Measurements from ENCODE around the gene DHTKD1. TPM values are rescaled to one million over a fixed set of nuclear protein-coding genes. Genes with fewer than 3 reads are reported as not detected.
A peak's percentile ranks its signal among the peaks of the same experiment; 100 is the strongest.

The DHTKD1 gene
- polyA plus RNA-seq, 1 experiment = 21.5 TPM

DNA sequence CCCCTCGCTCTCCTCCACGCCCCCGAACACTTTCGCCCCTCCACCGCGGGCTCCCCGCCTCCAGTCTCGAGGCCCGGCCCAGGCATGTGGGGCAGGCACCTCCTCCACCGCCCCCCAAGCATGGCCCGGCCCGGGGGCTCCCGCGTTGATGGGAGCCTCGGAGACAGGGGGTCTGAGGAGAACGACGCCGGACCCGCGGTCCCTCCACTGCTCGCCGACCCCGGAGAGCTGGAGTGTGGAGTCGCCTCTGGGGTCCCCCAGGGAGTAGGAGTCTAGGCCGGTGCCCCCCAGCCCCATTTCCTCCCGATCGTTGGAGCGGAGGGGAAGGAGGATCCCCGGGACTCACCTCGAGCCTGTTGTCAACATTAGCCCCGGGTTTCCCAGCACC is 26.4 kb upstream of the DHTKD1 start:
- POLR2A ChIA-PET = interaction anchor here (0.5 to 1.9 kb wide), 4 partner anchors 11 to 153 kb away, joined by 3 to 15 read pairs (median 6); partner anchors contain the start of genes CDC123, DHTKD1 and NUDT5
- no peaks in the 10 kb centered on the region for H3K27me3 ChIP-seq (ENCODE audit: control insufficient read depth, insufficient read depth, low read length)
- TF ChIP-seq, protein P1, sequence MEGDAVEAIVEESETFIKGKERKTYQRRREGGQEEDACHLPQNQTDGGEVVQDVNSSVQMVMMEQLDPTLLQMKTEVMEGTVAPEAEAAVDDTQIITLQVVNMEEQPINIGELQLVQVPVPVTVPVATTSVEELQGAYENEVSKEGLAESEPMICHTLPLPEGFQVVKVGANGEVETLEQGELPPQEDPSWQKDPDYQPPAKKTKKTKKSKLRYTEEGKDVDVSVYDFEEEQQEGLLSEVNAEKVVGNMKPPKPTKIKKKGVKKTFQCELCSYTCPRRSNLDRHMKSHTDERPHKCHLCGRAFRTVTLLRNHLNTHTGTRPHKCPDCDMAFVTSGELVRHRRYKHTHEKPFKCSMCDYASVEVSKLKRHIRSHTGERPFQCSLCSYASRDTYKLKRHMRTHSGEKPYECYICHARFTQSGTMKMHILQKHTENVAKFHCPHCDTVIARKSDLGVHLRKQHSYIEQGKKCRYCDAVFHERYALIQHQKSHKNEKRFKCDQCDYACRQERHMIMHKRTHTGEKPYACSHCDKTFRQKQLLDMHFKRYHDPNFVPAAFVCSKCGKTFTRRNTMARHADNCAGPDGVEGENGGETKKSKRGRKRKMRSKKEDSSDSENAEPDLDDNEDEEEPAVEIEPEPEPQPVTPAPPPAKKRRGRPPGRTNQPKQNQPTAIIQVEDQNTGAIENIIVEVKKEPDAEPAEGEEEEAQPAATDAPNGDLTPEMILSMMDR (IDR thresholded peaks at IDR 0.05; ENCODE audit: low read depth, low read length) = no peak
- CTCF ChIA-PET = interaction anchor here (1.2 kb wide), 2 partner anchors 27 to 56 kb away, joined by 3 to 5 read pairs; no protein-coding TSS in a partner anchor
- H3K4me3 ChIP-seq (ENCODE audit: low read depth, low read length) = peak overlapping the region; percentile 95
- DNase-seq (ENCODE audit: low read depth, low spot score) = no peak
- H3K9me3 ChIP-seq (ENCODE audit: control insufficient read depth, insufficient read depth, low read length) = peaks cover 8% of the 10 kb centered on the region
- H3K27ac ChIP-seq (ENCODE audit: low read depth, low read length) = peak overlapping the region; percentile 99

DNA sequence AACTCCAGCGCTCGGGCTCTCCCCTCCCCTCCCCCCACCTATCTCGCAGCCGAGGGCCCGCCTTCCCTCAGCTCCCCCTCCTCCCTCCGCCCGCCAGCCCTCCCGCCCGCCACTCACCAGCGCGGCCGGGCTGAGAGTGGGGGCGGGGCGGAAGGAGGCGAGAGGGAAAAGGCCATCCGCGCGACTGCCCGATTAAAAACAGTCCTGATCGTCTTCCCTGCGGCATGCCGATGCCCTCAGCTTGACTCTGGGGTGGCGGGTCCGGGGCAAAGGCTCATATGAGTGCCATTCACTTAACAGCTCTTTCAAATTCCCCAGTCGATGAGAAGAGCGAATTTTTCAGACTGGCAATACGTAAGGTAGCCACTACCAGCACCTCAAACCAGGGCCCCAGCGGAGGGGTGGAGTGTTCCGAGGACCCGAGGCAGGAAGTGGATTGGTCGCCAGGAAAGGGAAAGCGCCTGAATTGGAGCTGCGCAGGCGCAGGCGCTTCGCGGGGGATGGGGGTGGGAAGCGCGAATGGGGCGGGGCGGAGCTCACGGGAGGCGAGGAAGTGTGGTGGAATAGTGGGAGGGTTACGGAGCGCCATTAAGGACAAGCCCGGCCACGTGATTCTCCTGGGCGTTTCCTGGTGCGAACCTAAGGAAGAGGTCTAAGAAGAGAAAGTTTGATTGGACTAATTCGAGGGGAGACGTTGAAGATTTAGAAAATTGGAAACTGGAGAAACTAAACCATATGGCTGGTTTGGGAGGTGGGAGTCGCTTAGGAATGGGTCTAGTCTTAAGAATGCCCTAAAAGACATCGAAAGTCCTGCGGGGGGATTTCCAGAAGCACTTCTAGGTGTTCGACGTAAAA is 25.7 kb upstream of the DHTKD1 start, which contains the start of gene UPF2:
UPF2 (minus strand) TSS at position 13 of the 855 bp plus-strand sequence. CDS start 7,386 bp downstream, outside the sequence.
- TF ChIP-seq, protein P1 (IDR thresholded peaks at IDR 0.05; ENCODE audit: low read depth, low read length) = no peak
- peak; percentile 98 for DNase-seq (ENCODE audit: low read depth, low spot score)
- Histone ChIP-seq H3K27me3 (ENCODE audit: control insufficient read depth, insufficient read depth, low read length) (no peaks in the 10 kb centered on the region), H3K27ac (ENCODE audit: low read depth, low read length) (peak within 1 kb of the TSS; percentile 99), H3K9me3 (ENCODE audit: control insufficient read depth, insufficient read depth, low read length) (peaks cover 8% of the 10 kb centered on the region), H3K4me3 (ENCODE audit: low read depth, low read length) (peak within 1 kb of the TSS; percentile 95)
- CTCF ChIA-PET = interaction anchor here (1.2 kb wide), 2 partner anchors 27 to 57 kb away, joined by 3 to 5 read pairs; no protein-coding TSS in a partner anchor
- POLR2A ChIA-PET = interaction anchor here (0.5 to 1.9 kb wide), 5 partner anchors 12 to 153 kb away, joined by 3 to 15 read pairs (median 5); partner anchors contain the start of genes CDC123, DHTKD1 and NUDT5

DNA sequence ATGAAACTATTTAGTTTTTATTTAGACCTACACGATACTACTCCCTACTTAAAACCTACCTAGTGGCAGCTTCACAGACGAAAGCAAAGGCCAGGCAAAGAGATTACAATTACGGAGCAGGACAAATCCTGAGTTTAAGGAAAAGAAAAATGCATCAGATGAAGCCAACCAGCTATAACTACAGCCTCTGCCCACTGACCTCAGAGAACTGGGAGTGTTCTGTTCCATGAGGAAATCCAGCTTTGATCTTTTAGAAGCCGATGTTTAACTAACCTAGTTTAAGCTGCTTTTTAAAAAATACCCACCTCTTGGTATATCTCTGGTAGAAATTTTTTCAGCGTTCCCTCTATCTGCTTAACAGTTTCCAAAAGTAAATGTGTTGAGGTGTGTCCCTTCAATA is 23.2 kb upstream of the DHTKD1 start:
- Histone ChIP-seq H3K9me3 (ENCODE audit: control insufficient read depth, insufficient read depth, low read length) (peaks cover 8% of the 10 kb centered on the region), H3K4me3 (ENCODE audit: low read depth, low read length) (no peak overlapping the region), H3K27ac (ENCODE audit: low read depth, low read length) (no peak overlapping the region), H3K27me3 (ENCODE audit: control insufficient read depth, insufficient read depth, low read length) (no peaks in the 10 kb centered on the region)
- POLR2A ChIA-PET = no interaction called here
- TF ChIP-seq, protein P1 (IDR thresholded peaks at IDR 0.05; ENCODE audit: low read depth, low read length) = no peak
- DNase-seq (ENCODE audit: low read depth, low spot score) = no peak
- CTCF ChIA-PET = no interaction called here

DNA sequence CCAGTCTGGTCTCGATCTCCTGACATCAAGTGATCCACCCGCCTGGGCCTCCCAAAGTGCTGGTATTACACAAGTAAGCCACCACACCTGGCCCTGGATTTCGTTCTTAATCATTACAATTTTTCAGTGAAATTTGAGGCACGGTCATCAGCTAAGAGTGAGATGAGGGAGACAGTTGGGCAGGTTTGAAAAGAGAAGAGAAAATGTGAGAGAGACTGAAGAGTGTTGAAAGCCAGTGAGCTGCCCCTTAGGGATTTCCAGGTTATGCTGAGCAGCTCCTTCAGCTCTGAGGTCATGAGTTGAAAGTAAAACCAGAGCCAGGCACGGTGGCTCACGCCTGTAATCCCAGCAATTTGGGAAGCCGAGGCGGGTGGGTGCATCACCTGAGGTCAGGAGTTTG is 20.2 kb upstream of the DHTKD1 start:
- Histone ChIP-seq H3K4me3 (ENCODE audit: low read depth, low read length) (no peak overlapping the region), H3K9me3 (ENCODE audit: control insufficient read depth, insufficient read depth, low read length) (peaks cover 3% of the 10 kb centered on the region), H3K27ac (ENCODE audit: low read depth, low read length) (no peak overlapping the region), H3K27me3 (ENCODE audit: control insufficient read depth, insufficient read depth, low read length) (no peaks in the 10 kb centered on the region)
- TF ChIP-seq, protein P1 (IDR thresholded peaks at IDR 0.05; ENCODE audit: low read depth, low read length) = no peak
- POLR2A ChIA-PET = no interaction called here
- no peak for DNase-seq (ENCODE audit: low read depth, low spot score)
- CTCF ChIA-PET = interaction anchor here (0.6 kb wide), 1 partner anchor 58 kb away, joined by 3 read pairs; no protein-coding TSS in a partner anchor

DNA sequence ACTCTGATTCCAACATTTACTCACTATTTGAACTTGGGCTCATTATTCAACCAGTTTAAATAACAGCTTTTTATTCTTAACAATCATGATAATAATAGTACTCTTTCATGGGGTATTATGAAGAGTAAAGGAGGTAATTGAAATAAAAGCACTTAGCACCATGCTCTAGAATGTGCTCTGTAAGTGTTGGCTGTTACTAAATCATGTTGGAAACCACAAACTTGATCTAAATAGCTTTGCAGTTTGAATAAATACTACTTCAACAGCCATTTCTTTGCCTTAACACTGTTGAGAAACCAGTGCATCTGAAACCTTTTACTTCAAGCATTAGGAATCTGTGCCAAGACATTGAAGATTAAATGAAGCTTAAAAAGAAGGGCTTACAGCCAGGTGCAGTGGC is 18.2 kb upstream of the DHTKD1 start:
- Histone ChIP-seq H3K27me3 (ENCODE audit: control insufficient read depth, insufficient read depth, low read length) (no peaks in the 10 kb centered on the region), H3K4me3 (ENCODE audit: low read depth, low read length) (no peak overlapping the region), H3K27ac (ENCODE audit: low read depth, low read length) (no peak overlapping the region), H3K9me3 (ENCODE audit: control insufficient read depth, insufficient read depth, low read length) (no peaks in the 10 kb centered on the region)
- ChIA-PET CTCF (no interaction called here), POLR2A (interaction anchor here (0.6 kb wide), 1 partner anchor 14 kb away, joined by 5 read pairs; no protein-coding TSS in a partner anchor)
- TF ChIP-seq, protein P1 (IDR thresholded peaks at IDR 0.05; ENCODE audit: low read depth, low read length) = no peak
- no peak for DNase-seq (ENCODE audit: low read depth, low spot score)
